Endothelial cell of hepatic sinusoid (primary cell): ENCODE data around the gene EZH2.

Experiments
- in situ Hi-C: cut with HindIII; loops from 2 replicates; pipeline ENCODE4 v1.10.0; 2017; ENCODE audit warnings: low sequenced_read_pairs

Gene EZH2

DNA sequence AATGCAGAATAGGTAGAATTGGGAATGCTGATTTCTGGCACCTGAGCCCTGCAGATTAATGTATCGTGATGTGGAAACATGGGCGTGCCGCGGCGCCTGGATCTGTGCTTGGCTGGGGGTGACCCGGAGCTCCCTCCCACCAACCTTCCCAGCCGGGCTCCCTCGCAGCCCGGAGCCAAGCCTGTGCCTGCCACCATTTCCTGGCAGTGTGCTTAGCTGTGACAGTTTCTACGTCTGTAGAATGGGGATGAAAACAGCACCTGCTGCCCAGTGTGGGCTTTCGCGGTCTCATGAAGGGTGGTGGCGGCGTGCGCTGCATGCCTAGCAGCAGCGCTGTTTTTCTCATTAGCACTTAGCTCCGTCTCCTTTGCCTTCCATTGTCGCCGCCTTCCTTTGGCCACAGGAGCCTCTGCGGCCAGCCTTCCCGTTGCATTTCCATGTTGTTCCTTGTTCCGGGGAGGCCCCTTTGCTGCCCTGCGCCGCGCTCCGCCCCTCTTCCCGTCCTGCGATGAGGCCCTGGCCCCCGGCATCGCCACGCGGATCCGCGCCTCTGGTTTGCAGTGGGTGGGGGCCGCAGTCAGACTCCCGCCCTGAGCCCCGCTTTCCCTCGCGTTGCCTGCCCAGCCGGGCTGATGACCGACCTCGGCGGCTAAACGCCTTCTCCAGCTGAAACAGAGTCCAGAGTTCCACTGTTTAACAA, 101.2 kb downstream of the EZH2 start:
- in situ Hi-C loops = no loop called here

DNA sequence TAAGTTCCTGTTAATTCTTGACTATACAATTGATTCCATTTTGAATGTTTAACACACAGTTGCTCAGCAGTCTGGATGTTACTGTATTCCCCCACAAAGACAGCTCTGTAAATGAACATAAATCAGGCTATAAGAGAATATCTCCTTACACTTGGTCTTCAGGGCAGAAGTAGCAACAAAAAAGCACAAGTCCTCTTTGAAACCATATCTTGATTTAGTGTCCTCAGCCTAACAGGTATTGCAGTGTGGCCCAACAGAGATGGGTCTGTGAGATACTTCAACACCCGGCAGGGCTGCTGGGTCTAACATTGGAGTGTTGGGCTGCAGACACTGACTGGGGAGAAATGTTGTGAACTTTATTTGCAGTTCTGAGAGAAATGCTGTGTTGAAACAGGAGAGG, 109.6 kb downstream of the EZH2 start:
- in situ Hi-C loops = no loop called here

DNA sequence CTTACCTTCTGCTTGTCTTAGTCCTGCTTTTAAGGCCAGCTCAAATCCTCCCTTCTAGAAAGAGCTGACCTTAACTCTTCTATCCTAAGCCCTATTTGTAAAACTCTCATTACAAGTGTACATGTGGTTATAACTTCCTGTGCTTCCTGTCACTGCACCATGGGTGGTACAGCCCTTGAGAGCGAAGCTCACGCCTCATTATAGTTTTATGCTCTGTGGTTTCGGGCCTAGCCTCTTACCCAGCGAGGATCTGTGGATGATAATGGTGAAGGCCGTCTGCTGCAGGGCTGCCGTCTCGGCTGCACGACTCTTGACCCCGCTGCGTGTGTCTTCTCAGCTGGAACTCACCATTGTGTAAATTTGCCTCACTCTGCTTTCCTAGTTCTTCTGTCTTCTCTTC, 110.8 kb downstream of the EZH2 start:
- in situ Hi-C loops = no loop called here

DNA sequence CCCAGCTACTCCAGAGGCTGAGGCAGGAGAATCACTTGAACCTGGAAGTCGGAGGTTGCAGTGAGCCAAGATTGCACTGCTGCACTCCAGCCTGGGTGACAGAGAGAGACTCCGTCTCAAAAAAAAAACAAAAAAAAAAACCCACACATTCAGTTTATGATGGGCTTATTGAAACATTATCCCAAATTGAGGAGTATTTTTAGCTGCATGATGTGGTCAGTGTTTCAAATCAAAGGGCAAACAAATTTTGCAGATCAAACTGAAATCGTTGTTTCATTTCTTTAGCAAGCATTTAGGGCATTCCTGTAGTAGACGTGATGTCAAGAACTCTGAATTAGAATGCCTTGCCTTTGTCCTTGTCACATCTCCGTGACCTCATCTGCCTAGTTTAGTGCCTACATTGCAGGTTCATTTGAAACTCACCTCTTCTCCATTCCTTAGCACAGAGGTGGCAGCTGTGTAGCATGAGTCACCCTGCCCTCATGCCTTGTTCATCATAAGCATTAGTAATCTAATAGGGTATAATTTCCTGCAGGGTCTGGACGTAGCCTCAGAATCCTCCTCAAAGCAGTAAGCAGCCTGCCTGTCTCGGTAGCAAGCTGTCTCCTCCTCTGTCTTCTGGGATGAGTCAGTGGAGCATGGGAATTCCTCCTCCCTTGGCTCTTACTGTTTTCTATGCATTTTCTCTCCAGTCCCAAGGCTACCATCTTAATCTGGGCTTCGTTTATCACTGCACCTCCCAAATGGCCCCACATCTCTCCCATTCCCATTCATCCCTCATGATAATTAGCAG, 111.6 kb downstream of the EZH2 start:
- in situ Hi-C loops = no loop called here

DNA sequence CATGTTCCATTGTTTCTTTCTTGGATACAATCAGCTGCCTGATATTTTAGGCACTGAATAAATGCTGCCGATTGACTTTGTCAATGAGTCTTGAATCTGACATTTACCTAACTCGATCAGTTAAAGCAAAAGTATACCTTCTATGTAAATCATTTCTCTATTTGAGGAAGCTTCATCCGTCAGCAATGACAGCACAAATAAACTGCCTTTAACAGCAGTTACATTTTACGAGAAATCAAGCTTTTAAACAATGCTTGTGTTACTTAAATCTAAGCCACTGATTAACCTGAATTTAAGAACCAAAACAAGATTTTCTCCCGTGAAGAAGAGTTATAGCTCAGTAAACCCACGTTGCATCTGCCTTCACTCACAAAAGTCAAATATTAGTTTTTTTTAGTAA, 114.1 kb downstream of the EZH2 start:
- in situ Hi-C loops = no loop called here

DNA sequence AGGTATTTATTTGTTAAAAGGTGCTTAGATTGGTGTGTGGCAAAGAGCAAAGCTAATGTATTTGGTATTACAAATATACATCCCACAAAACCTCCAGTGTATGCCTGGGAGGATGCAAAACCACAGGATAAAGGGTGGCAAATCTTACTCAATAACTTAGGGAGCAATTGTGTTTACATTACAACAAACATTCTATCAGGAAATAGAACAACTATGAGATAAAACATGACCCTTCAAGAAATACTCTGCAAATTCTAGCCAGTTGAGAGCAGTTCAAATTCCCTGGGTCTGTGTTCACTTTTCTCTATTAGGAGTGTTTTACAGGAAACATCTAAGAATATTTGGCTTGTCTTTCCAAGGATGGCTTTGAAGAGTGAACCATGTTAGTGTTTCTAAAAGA, 120.5 kb downstream of the EZH2 start:
- in situ Hi-C loops = no loop called here

DNA sequence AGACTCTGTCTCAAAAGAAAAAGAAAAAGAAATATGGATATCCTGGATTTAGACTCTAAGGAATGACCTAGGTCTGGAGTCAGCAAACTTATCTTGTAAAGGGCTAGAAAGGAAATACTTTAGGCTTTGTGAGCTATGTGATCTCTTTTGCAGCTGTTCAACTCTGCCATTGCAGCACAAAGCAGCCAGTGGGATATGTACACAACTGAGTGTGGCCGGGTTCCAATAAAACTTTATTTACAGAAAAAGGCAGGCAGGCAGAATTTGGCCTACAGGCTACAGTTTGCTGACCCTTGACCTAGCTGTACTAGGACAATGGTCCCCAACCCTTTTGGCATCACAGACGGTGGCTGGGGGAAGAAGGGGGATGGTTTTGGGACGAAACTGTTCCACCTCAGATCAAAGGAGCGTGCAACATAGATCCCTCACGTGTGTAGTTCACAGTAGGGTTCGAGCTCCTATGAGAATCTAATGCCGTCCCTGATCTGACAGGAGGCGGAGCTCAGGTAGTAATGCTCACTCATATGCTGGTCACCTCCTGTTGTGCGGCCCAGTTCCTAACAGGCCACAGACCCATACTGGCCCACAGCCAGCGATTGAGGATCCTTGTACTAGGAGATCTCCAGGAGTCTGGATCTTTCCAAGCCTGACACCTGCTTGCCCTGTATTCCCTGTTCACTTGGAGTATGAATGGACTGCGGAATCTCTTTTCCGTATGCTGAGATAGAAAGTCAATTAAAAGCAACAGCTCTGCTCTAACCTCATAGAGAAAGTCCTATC, 122.4 kb downstream of the EZH2 start:
- in situ Hi-C loops = no loop called here
